Activated CD8-positive, alpha-beta memory T cell treated with anti-CD3 and anti-CD28 coated beads, Interleukin-2, amount 50 U/mL, for 1 hour (primary cell): ENCODE results near the gene FBXW8.

Source experiments
- DNase-seq: peaks from one replicate; pipeline ENCODE4 v3.0.0-alpha.2; 2020; ENCODE audit errors: extremely low read depth

Gene FBXW8

GRCh38 chr12:116887244-116887643 is 23.5 kb upstream of the FBXW8 start:
- DNase-seq, result no peak

GRCh38 chr12:116887897-116888296 is 22.9 kb upstream of the FBXW8 start:
- DNase-seq, result no peak

- DNase-seq, result no peak
Measured at GRCh38 chr12:116890330-116890729, 20.4 kb upstream of the FBXW8 start.

- no peak for DNase-seq
Measured at GRCh38 chr12:116891019-116891418, 19.7 kb upstream of the FBXW8 start.

GRCh38 chr12:116892349-116893140 is 18.2 kb upstream of the FBXW8 start:
- DNase-seq, result no peak

GRCh38 chr12:116894913-116895312 is 15.8 kb upstream of the FBXW8 start:
- DNase-seq, result no peak

- no peak for DNase-seq
Measured at GRCh38 chr12:116896411-116896924, 14.3 kb upstream of the FBXW8 start.

- no peak for DNase-seq
Measured at GRCh38 chr12:116897476-116897875, 13.3 kb upstream of the FBXW8 start.

GRCh38 chr12:116898669-116899068 is 12.1 kb upstream of the FBXW8 start:
- no peak for DNase-seq

GRCh38 chr12:116901612-116902011 is 9.1 kb upstream of the FBXW8 start:
- DNase-seq, result no peak

- no peak for DNase-seq
Measured at GRCh38 chr12:116903818-116904217, 6.9 kb upstream of the FBXW8 start.

GRCh38 chr12:116906285-116906684 is 4.5 kb upstream of the FBXW8 start:
- DNase-seq, result no peak

GRCh38 chr12:116910280-116910644 is 488 bp upstream of the FBXW8 start:
- no peak for DNase-seq

- DNase-seq, result no peak
Measured at GRCh38 chr12:116915326-116915725, 4.6 kb downstream of the FBXW8 start.

GRCh38 chr12:116916122-116916521 is 5.4 kb downstream of the FBXW8 start:
- no peak for DNase-seq

- DNase-seq, result peak; percentile 31
Measured at GRCh38 chr12:116916714-116917114, 6.0 kb downstream of the FBXW8 start.

- DNase-seq, result no peak
Measured at GRCh38 chr12:116918464-116918863, 7.7 kb downstream of the FBXW8 start.

- no peak for DNase-seq
Measured at GRCh38 chr12:116919247-116919661, 8.5 kb downstream of the FBXW8 start.

GRCh38 chr12:116919706-116920485 is 9.1 kb downstream of the FBXW8 start:
- DNase-seq, result no peak

- no peak for DNase-seq
Measured at GRCh38 chr12:116920939-116921338, 10.2 kb downstream of the FBXW8 start.

- DNase-seq, result no peak
Measured at GRCh38 chr12:116922194-116922897, 11.6 kb downstream of the FBXW8 start.
